Fibroblast of pulmonary artery (primary cell): Measurements from ENCODE around the gene EVX2.
A peak's percentile ranks its signal among the peaks of the same experiment; 100 is the strongest.

Experiments
- DNase-seq: peaks from one replicate; pipeline ENCODE4 v3.0.0-alpha.2; 2010; ENCODE audit warnings: low read depth
- H3K4me3 ChIP-seq: replicated peaks from 2 replicates; pipeline ENCODE4 v1.5.1; 2011; ENCODE audit warnings: low read depth, mild to moderate bottlenecking, control low read depth, low read length, moderate library complexity
- TF ChIP-seq, protein P1 (sequence below): IDR thresholded peaks from 2 replicates; pipeline ENCODE4 v1.5.1; 2011; ENCODE audit warnings: mild to moderate bottlenecking, control low read depth, low read length, inconsistent platforms; ENCODE audit errors: missing control alignments

Gene EVX2

DNA sequence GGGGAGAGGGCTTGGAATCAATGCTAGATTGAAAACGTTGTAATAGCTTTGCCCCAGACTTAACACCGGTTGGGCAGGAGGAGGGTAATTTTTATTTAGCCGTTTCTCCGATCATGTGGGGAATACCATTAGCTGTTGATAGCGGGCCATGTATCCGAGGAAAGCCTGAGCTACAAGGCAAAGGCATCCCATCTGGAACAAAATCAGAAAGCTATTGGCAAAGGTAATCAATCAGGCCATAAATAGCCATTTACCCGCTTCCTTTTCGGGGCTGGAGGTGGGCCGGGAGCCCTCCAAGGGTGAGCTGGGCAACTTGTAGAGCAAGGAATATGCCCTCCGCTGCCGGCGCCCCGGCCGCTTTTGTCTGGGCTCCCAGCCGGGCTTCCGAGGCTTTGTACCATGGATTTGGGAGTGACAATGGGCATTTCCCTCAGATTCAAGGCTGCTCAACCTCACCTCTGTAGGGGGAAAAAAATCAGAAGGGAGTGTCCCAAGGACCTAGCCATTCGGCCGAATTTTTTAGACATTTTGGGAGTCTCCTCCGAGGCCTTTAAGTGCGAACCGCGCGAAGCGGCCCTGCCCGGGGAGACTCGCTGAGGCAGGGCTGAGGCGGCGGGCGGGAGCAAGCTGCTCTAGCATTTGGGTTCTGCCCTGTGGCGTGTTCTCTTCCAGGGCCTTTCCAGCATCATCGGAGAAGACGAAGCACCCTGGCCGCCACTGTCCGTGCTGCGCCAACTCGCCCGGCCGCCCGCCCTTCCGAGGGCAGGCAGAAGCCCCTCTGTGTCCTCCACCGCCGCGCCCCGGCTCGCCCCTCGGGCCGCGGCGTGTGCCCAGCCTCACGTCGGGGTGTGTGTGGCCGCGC is 37.7 kb upstream of the EVX2 start:
- no peak for DNase-seq
- TF ChIP-seq, protein P1, sequence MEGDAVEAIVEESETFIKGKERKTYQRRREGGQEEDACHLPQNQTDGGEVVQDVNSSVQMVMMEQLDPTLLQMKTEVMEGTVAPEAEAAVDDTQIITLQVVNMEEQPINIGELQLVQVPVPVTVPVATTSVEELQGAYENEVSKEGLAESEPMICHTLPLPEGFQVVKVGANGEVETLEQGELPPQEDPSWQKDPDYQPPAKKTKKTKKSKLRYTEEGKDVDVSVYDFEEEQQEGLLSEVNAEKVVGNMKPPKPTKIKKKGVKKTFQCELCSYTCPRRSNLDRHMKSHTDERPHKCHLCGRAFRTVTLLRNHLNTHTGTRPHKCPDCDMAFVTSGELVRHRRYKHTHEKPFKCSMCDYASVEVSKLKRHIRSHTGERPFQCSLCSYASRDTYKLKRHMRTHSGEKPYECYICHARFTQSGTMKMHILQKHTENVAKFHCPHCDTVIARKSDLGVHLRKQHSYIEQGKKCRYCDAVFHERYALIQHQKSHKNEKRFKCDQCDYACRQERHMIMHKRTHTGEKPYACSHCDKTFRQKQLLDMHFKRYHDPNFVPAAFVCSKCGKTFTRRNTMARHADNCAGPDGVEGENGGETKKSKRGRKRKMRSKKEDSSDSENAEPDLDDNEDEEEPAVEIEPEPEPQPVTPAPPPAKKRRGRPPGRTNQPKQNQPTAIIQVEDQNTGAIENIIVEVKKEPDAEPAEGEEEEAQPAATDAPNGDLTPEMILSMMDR, result no peak
- no peak overlapping the region for H3K4me3 ChIP-seq

DNA sequence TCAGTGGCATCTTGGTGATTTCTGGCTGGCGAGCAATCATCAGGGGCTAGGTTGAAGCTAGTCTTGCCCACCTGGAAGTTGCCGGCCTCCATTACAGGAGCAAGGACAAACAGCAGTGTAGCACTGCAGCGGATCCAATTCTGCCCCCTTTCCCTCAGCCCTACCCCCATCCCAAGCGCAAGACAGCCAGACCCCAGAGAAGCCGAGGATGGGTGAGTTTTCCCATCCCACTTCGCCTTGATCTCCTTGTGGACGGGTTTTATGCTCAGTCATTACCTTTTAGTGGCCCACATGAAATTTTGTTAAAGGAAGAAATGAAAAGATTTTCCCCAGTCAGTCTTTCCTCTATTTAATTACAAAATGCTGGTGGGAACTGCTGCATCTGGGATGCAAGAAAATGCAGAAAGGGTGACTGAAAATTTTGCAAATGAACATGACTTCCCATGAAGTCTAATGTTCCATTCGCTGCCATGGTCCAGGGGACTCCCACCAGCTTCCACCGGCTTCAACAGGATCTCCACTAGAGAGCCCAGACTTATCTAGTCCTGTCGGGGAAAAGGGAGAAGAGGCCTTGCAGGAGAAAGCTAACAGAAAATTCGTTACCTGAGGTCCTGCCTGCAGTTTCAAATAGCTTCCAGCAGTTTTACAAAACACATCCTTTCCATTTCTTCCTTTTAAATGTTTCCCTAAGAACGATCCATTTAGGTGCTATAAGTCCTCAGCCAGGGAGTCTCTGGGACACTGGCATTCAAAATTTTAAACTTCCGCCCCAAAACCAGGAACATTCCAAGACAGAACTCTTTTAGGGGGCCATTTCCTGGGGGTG is 36.8 kb upstream of the EVX2 start:
- no peak overlapping the region for H3K4me3 ChIP-seq

DNA sequence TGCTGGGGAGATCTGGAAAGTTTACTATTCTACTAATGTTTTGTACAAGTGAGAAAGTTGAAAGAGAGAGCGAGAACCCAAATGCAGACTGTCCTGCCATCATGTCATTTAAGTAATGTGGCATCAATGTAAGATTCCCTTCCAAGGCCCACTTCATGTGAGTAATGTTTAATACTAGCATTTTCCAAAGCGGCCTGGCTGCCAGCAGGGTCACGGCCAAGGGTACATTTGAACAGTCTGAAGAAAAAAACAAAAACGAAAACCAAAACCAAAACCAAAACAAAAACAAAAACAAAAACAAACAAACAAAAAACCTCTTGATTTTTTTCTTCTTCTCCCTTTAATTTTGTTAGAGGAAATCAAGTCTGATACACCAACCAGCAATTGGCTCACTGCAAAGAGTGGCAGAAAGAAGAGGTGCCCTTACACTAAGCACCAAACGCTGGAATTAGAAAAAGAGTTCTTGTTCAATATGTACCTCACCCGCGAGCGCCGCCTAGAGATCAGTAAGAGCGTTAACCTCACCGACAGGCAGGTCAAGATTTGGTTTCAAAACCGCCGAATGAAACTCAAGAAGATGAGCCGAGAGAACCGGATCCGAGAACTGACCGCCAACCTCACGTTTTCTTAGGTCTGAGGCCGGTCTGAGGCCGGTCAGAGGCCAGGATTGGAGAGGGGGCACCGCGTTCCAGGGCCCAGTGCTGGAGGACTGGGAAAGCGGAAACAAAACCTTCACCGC is 35.0 kb upstream of the EVX2 start:
- DNase-seq, result no peak
- TF ChIP-seq, protein P1, result peak; percentile 29

More for the DNA sequence above, 36.8 kb upstream of the EVX2 start:
- no peak for DNase-seq
- TF ChIP-seq, protein P1, result no peak

DNA sequence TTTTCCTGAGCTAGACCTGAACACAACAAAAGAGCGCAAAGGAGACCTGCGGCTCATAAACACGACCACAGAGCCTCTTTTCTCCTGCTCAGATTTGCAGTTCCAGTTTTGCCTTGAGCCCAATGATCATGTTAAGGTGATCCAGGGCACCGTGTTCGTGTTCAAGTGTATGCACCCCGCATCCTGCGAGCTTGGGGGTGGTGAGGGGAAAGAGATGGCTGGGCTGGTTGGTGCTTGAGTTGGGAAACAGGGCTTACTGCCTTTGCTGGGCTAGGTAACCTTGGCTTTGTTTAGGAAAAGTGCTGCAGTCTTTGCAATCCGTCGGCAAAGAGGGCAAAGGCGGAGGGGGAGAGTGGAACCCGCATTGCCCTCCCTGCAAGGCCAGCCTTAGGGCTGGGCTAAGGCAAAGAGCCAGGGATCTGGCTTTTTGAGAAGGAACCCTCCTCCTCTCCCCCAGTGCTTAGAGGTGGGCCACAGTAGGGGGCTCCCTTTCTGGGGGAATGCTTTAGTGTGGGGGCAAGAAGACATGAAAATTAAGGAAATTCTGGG is 34.1 kb upstream of the EVX2 start:
- TF ChIP-seq, protein P1, result no peak

More for the DNA sequence above, 35.0 kb upstream of the EVX2 start:
- no peak overlapping the region for H3K4me3 ChIP-seq

DNA sequence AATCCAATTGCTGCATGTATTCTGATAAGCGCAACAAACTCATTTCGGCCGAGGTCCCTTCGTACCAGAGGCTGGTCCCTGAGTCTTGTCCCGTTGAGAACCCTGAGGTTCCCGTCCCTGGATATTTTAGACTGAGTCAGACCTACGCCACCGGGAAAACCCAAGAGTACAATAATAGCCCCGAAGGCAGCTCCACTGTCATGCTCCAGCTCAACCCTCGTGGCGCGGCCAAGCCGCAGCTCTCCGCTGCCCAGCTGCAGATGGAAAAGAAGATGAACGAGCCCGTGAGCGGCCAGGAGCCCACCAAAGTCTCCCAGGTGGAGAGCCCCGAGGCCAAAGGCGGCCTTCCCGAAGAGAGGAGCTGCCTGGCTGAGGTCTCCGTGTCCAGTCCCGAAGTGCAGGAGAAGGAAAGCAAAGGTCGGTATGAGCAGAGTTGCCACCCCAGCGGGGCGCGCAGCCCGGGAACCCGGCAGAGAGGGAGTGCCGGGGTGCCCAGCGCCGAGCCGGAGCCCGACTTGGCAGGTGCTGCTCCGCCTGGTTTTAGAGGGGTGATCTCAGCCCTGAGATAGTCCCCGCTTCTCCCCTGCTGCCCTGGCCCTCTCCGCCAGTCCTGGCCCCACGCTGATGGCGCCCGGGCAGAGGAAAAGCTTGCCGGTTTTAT is 33.5 kb upstream of the EVX2 start:
- TF ChIP-seq, protein P1, result no peak
- no peak for DNase-seq
- H3K4me3 ChIP-seq, result no peak overlapping the region

More for the DNA sequence above, 34.1 kb upstream of the EVX2 start:
- no peak overlapping the region for H3K4me3 ChIP-seq
- no peak for DNase-seq
